HepG2 (cell line): ENCODE measurements around the gene NAA25. TPM values are rescaled to one million over a fixed set of nuclear protein-coding genes. Genes with fewer than 3 reads are reported as not detected.

Experiments used
- BCL3 ChIP-seq: sonication (generic); formaldehyde crosslinking; IDR thresholded peaks from 2 replicates; pipeline ENCODE4 v1.5.1; 2020; ENCODE audit warnings: mild to moderate bottlenecking, missing genetic modification reagents, moderate library complexity
- BCL6 ChIP-seq: IDR thresholded peaks from 2 replicates; pipeline ENCODE4 v1.6.1; 2016; ENCODE audit warnings: missing genetic modification reagents, missing compliant biosample characterization
- CEBPG ChIP-seq: IDR thresholded peaks from 2 replicates; pipeline ENCODE4 v1.6.1; 2016
- CERS6 ChIP-seq: sonication (generic); formaldehyde crosslinking; IDR thresholded peaks from 2 replicates; pipeline ENCODE4 v1.5.0; 2020; ENCODE audit warnings: missing genetic modification reagents
- HMGXB4 ChIP-seq, 2 experiments: sonication (generic) in 1 of 2; formaldehyde crosslinking in 1 of 2; IDR thresholded peaks; 2 replicates each; pipeline versions ENCODE4 v1.4.0 to v1.6.1; 2018 to 2020; ENCODE audit warnings: missing genetic modification reagents in 2 of 2, borderline replicate concordance in 1 of 2, low read depth in 1 of 2, mild to moderate bottlenecking in 1 of 2, missing biosample characterization in 1 of 2
- KLF9 ChIP-seq: IDR thresholded peaks from 2 replicates; pipeline ENCODE4 v1.6.1; 2016; ENCODE audit warnings: low read depth
- MLXIP ChIP-seq: sonication (generic); formaldehyde crosslinking; IDR thresholded peaks from 2 replicates; pipeline ENCODE4 v1.9.0; 2021; ENCODE audit warnings: missing genetic modification reagents, borderline replicate concordance
- MTF1 ChIP-seq: sonication (generic); formaldehyde crosslinking; IDR thresholded peaks from 2 replicates; pipeline ENCODE4 v1.5.0; 2020; ENCODE audit warnings: missing genetic modification reagents
- POLR2A ChIP-seq, 2 experiments: IDR thresholded peaks; 2 replicates each; pipeline ENCODE4 v1.6.1; 2011; ENCODE audit warnings: low read depth in 2 of 2, low read length in 2 of 2, mild to moderate bottlenecking in 1 of 2, moderate library complexity in 1 of 2; ENCODE audit not compliant: insufficient read depth in 1 of 2
- PRPF4 ChIP-seq: fragments of 200-400 bp; formaldehyde crosslinking; IDR thresholded peaks from 2 replicates; pipeline ENCODE4 v1.6.1; 2016; ENCODE audit warnings: low read length, low read depth; ENCODE audit not compliant: poor library complexity, severe bottlenecking
- RBM22 ChIP-seq: fragments of 200-400 bp; formaldehyde crosslinking; optimal IDR thresholded peaks from 2 replicates; pipeline ENCODE3; 2017; ENCODE audit warnings: mild to moderate bottlenecking, low read length, moderate library complexity
- SATB2 ChIP-seq: sonication (generic); formaldehyde crosslinking; IDR thresholded peaks from 2 replicates; pipeline ENCODE4 v1.5.0; 2020; ENCODE audit warnings: missing genetic modification reagents
- SMAD3 ChIP-seq: sonication (generic); formaldehyde crosslinking; IDR thresholded peaks from 2 replicates; pipeline ENCODE4 v1.4.0; 2020; ENCODE audit warnings: missing genetic modification reagents
- SNAPC5 ChIP-seq: sonication (generic); formaldehyde crosslinking; IDR thresholded peaks from 2 replicates; pipeline ENCODE4 v1.8.1; 2023; ENCODE audit warnings: mild to moderate bottlenecking, missing genetic modification reagents, borderline replicate concordance
- THAP11 ChIP-seq: IDR thresholded peaks from 2 replicates; pipeline ENCODE4 v1.6.1; 2016; ENCODE audit warnings: missing biosample characterization, missing genetic modification reagents
- ZBTB8A ChIP-seq: sonication (generic); formaldehyde crosslinking; IDR thresholded peaks from 2 replicates; pipeline ENCODE4 v1.4.0; 2020; ENCODE audit warnings: mild to moderate bottlenecking, low read depth, missing genetic modification reagents, borderline replicate concordance
- ZNF234 ChIP-seq: sonication (generic); formaldehyde crosslinking; conservative IDR thresholded peaks from 2 replicates; pipeline ENCODE4 v1.5.1; 2020; ENCODE audit warnings: mild to moderate bottlenecking, missing genetic modification reagents
- ZNF282 ChIP-seq: fragments of 450-650 bp; IDR thresholded peaks from 2 replicates; pipeline ENCODE4 v1.6.1; 2018; ENCODE audit not compliant: partially characterized antibody
- ZNF3 ChIP-seq: IDR thresholded peaks from 2 replicates; pipeline ENCODE4 v1.7.0; 2017; ENCODE audit warnings: inconsistent platforms
- ZNF710 ChIP-seq: sonication (generic); formaldehyde crosslinking; IDR thresholded peaks from 2 replicates; pipeline ENCODE4 v1.5.0; 2020; ENCODE audit warnings: mild to moderate bottlenecking, missing genetic modification reagents, borderline replicate concordance
- polyA plus RNA-seq, 8 experiments: library from polyadenylated mRNA; depleted of rRNA in 3 of 8; stranded (reverse) in 7 of 8; unstranded in 1 of 8; fragments of >200 nt; fragmentation: Illumina TruSeq in 4 of 8; extraction: Trizol in 4 of 8; gene quantifications; 2 replicates each; pipeline versions ENCODE4 v1.2.1 to v1.2.3, GENCODE V29; 2011 to 2016; ENCODE audit warnings: low read depth in 4 of 8, missing spikeins in 1 of 8, mixed read lengths in 1 of 8; ENCODE audit not compliant: insufficient read depth in 1 of 8
- total RNA-seq, 5 experiments: library from RNA; depleted of rRNA; stranded (reverse); fragments of >200 nt; fragmentation: Illumina TruSeq; extraction: Trizol; gene quantifications; 2 replicates each; pipeline ENCODE4 v1.2.3, GENCODE V29; 2016; ENCODE audit warnings: low read depth in 1 of 5

The NAA25 gene
- total and polyA plus RNA-seq, 2 of the 13 experiments (the other 11 are each of a cell fraction or from before 2014, with no cell fraction given), result 11.4 to 32.0 TPM

- no peak for TF ChIP-seq RBM22
- peak; percentile 15; the same call in 1 of the 2 replicates for TF ChIP-seq ZNF3 (CRISPR knock-in tag)
- peak; percentile 2; the same call in 1 of the 2 replicates for TF ChIP-seq CEBPG
- TF ChIP-seq ZNF282, result no peak
- TF ChIP-seq BCL3 (CRISPR knock-in tag), result no peak
- peak; percentile 54; the same call in 1 of the 2 replicates for TF ChIP-seq SATB2 (CRISPR knock-in tag)
- TF ChIP-seq MLXIP (CRISPR knock-in tag), result peak; percentile 71; the same call in 1 of the 2 replicates
- 0 out of 2 replicates have a peak, but pooled peaks have one; percentile 40 for TF ChIP-seq SNAPC5 (CRISPR knock-in tag)
- peak; percentile 14; the same call in 1 of the 2 replicates for TF ChIP-seq SMAD3 (CRISPR knock-in tag)
- peak; percentile 40; the same call in 1 of the 2 replicates for TF ChIP-seq MTF1 (CRISPR knock-in tag)
- TF ChIP-seq ZNF710 (CRISPR knock-in tag), result 0 out of 2 replicates have a peak, but pooled peaks have one; percentile 37
- TF ChIP-seq ZBTB8A (CRISPR knock-in tag), result peak; percentile 56; the same call in 1 of the 2 replicates
- TF ChIP-seq ZNF234 (CRISPR knock-in tag), result 0 out of 2 replicates have a peak, but pooled peaks have one; percentile 41
- TF ChIP-seq CERS6 (CRISPR knock-in tag), result peak; percentile 64
- peak; percentile 96 to 97 for TF ChIP-seq POLR2A (IDR thresholded peaks at IDR 0.05; ENCODE audit: insufficient read depth in 1 of 2, low read depth in 2 of 2, low read length in 2 of 2)
- TF ChIP-seq BCL6 (CRISPR knock-in tag), result peak; percentile 48; the same call in 1 of the 2 replicates
- no peak for TF ChIP-seq PRPF4
- TF ChIP-seq THAP11 (CRISPR knock-in tag), result peak; percentile 81
- peak; percentile 58 for TF ChIP-seq KLF9
- TF ChIP-seq HMGXB4 (CRISPR knock-in tag; IDR thresholded peaks at IDR 0.05; ENCODE audit: borderline replicate concordance in 1 of 2, low read depth in 1 of 2), result peak; percentile 50 to 84; a peak in 3 of 4 replicates
These were observed 95.6 kb downstream of the NAA25 start, which contains the start of the genes ERP29 and TMEM116 (continued) for GRCh38 chr12:112012775-112013600.
